ENCODE results near the gene ATG7.

- no peak for TF ChIP-seq YY1 (IDR thresholded peaks at IDR 0.05; ENCODE audit: insufficient read depth, insufficient read length)
- no peak for TF ChIP-seq ZNF274 (IDR thresholded peaks at IDR 0.05; ENCODE audit: low read depth, low read length)
Measured at GRCh38 chr3:11238060-11238459, 34.1 kb upstream of the ATG7 start.
